GM12892 (cell line): ENCODE measurements around the gene CRYBA2.

Source experiments
- POLR2A ChIP-seq: IDR thresholded peaks from 2 replicates; pipeline ENCODE4 v1.6.1; 2011; ENCODE audit warnings: low read depth, low read length, control low read depth
- POLR2AphosphoS5 ChIP-seq: IDR thresholded peaks from 2 replicates; pipeline ENCODE4 v1.6.1; 2011; ENCODE audit warnings: low read depth, low read length, control low read depth

DNA sequence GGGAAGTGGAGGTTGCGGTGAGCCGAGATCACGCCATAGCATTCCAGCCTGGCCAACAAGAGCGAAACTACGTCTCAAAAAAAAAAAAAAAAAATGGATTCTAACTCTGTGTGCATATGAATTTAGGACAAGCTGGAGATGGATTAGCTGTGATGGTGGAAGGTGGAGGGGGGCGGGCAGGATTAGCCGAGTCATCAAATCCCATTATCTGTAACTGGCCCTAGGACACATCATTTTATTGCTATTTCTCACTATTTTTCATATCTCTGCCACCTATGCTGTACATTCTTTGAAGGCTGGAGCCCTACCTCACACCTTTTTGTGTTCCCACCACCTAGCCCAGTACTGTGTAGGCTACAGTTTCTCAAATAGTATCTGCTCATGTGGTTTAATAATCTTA lies 41.1 kb downstream of the CRYBA2 start:
- TF ChIP-seq POLR2AphosphoS5 (no peak), POLR2A (no peak)
